Measurements from ENCODE around the gene BPIFB6.

DNA sequence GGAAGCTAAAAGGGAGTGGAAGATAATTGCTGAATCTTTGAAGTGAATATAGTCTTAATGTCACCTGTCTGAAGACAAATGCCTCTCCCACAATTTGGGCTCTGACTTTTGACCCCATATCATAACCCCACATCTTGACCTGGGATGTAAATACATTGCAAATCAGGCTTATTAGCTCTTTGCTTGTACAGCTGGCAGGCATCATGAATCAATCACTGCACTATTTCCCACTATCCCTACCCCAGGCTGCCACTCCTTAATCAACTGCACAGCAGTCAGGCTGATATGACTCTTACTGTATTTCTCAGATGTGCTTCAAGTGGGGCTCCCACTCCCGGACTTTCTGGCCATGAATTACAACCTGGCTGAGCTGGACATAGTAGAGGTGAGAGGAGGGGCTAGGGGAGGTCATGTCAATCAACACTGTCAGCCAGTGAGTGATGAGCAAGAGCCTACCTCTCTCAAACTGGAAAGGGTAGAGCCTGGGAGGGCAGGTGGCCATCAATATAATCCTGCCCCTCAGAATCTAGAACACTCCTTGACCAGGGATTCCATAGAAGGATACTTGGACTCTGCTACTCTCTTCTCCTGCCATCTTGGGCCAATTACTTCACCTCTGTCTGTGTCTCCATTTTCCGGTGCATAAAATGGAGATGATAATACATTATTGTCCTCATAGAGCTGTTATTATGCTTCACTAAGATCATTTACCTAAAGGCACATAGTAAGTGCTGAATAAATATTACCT lies 11.7 kb downstream of the BPIFB6 start:
- TF ChIP-seq GATA2 (IDR thresholded peaks at IDR 0.05; ENCODE audit: low read depth, low read length) (no peak), GATA3 (IDR thresholded peaks at IDR 0.05; ENCODE audit: low read depth, low read length) (no peak)

Measured in SH-SY5Y (cell line).